ENCODE results near the gene PRRG3. TPM values are rescaled to one million over a fixed set of nuclear protein-coding genes. Genes with fewer than 3 reads are reported as not detected.

Gene PRRG3
- total RNA-seq, 1 donor from 2014 or later: not detected

DNA sequence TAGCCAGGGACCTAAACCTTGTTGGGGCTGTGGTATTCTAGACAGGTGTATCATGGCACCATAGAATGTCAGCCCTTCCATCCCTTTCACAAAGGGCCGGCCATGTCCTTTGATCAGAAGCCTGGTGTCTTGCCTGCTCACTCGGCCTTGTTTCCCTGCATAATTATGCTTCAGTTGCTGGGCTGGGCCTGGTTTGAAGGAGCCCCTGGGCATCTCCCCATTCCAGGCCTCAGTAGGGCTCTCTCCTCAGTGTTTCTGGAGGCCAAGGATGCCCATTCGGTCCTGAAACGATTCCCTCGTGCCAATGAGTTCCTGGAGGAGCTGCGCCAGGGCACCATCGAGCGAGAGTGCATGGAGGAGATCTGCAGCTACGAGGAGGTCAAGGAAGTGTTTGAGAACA, 4.5 kb downstream of the PRRG3 start:
- H3K9me3 Mint-ChIP-seq: no peaks in the 10 kb centered on the region
- H3K27ac Mint-ChIP-seq: no peak overlapping the region
- no peak overlapping the region for H3K4me3 Mint-ChIP-seq
- peaks cover 9% of the 10 kb centered on the region for H3K27me3 Mint-ChIP-seq
- no peaks in the 10 kb centered on the region for H3K4me1 Mint-ChIP-seq
- H3K36me3 Mint-ChIP-seq (ENCODE audit: low read depth): no peaks in the 10 kb centered on the region
- intact Hi-C loops (cut with micrococcal nuclease): no loop called here
- DNase-seq: no peak

DNA sequence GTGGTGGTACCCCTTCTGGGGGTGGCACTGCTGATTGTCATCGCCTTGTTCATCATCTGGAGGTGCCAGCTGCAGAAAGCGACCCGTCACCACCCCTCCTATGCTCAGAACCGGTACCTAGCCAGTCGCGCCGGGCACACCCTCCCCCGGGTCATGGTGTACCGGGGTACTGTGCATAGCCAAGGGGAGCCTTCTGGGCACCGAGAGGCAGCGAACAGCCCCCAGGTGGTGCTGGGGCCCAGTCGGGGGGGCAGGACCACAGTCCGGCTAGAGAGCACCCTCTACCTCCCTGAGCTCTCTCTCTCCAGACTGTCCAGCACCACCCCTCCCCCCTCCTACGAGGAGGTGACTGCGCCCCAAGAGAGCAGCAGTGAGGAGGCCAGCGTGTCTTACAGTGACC, 5.3 kb downstream of the PRRG3 start:
- H3K27ac Mint-ChIP-seq: no peak overlapping the region
- peaks cover 8% of the 10 kb centered on the region for H3K27me3 Mint-ChIP-seq
- DNase-seq: no peak
- no peak overlapping the region for H3K4me3 Mint-ChIP-seq
- no peaks in the 10 kb centered on the region for H3K4me1 Mint-ChIP-seq
- intact Hi-C loops (cut with micrococcal nuclease): no loop called here
- no peaks in the 10 kb centered on the region for H3K36me3 Mint-ChIP-seq (ENCODE audit: low read depth)
- H3K9me3 Mint-ChIP-seq: no peaks in the 10 kb centered on the region

DNA sequence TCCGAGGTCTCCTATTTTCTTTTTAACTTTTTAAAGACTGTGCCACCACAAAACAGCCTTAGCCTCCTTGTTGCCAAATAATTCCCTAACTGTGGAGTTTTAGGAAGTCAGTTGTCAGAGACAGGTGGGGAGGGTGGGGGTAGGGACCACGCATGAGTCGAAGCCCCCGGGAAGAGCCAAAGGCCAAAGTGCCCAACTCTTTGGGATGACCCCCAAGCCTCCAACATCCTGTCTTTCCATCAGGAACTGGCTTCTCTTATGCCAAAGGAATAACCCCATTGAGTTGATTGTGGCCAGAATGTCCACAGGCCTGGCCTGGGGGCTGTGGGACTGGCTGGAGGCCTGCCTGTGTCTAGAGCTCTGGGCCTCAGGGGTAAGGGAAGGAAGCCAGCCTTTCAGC, 5.8 kb downstream of the PRRG3 start:
- no peak for DNase-seq
- Mint-ChIP-seq H3K4me1 (no peaks in the 10 kb centered on the region), H3K4me3 (no peak overlapping the region), H3K27ac (no peak overlapping the region), H3K9me3 (no peaks in the 10 kb centered on the region), H3K27me3 (peaks cover 4% of the 10 kb centered on the region), H3K36me3 (ENCODE audit: low read depth) (no peaks in the 10 kb centered on the region)
- intact Hi-C loops (cut with micrococcal nuclease): no loop called here

DNA sequence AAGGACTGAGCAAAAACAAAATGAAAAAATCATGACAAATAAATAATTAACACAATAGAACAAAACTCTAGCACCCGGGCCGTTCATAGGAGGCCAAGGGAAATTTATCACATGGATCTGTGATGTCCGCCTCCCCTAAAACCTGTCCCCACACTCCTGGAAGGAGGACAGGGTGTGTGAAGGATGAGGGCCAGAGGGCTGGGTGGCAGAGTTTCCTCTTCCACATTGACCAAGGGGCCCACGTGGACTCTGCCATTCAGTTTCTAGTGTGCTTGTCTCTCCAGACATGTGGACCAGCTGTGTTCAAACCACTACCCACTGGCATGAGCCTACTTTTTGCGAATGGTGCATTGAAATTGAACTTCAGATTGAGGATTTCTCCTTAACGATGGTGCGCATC, 6.3 kb downstream of the PRRG3 start:
- H3K27ac Mint-ChIP-seq: no peak overlapping the region
- DNase-seq: no peak
- no peak overlapping the region for H3K4me3 Mint-ChIP-seq
- peaks cover 2% of the 10 kb centered on the region for H3K27me3 Mint-ChIP-seq
- intact Hi-C loops (cut with micrococcal nuclease): no loop called here
- no peaks in the 10 kb centered on the region for H3K4me1 Mint-ChIP-seq
- H3K36me3 Mint-ChIP-seq (ENCODE audit: low read depth): no peaks in the 10 kb centered on the region
- H3K9me3 Mint-ChIP-seq: no peaks in the 10 kb centered on the region

DNA sequence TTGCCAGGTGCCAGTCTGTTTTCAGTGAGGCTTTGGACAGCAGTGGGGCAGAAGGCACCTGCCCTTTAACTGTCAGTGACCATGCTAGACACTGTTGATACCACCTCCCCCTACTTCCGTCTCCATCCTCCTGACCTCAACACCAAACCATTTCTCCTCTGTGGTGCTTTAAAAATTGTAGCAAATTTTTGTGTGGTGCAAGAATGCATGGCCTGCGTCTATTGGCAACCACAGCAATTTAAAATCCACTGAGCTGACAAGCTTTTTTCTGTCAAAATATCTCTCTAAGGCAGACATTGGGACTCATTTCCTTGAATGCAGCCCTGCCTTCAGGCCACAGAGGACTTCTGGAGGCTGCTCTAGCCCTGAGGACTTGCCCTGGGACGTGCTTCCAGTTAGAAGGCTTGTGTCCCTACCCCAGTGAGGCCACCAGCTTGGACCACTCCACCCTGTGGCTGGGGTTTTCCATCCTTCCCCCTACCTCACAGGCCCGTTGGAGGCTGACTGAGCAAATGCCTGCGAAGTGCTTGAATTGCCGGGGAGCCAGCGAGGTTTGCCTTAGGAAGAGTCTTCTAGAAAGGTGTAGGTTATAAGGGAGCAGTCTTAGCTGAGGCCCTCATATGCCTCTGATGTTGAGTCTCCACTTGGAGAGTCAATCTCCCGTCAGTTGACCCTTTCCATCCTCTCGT, 6.9 kb downstream of the PRRG3 start:
- H3K27ac Mint-ChIP-seq: no peak overlapping the region

DNA sequence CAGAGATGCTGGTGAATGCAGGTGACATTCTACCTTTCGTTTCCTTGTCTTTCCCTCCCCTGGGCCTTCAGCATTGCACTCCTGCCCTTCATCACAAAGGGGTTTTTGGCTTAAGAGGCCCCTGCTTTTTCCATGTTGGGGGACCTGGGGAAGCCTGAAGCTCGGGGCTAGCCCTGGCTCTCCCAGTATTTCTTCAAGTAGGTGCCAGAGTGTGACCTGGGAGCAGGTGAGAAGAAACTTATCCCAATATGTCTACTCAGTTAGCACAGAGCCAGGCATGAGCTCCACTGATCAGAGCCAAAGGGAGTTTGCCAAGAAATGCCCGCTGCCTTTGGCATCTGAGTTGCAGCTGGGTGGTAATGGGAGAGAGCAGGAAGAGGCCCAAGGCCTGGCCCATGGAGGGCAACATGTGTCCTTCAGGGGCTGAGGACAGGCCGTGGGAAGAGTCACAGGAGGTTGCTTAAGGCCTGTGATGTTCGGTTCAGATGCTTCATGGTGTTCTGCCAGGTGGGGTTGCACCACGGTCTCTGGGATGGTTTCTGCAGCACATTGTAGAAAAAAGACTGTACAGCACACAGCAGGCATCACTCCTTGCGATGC, 7.6 kb downstream of the PRRG3 start:
- intact Hi-C loops (cut with micrococcal nuclease): no loop called here
- Mint-ChIP-seq H3K27ac (no peak overlapping the region), H3K27me3 (no peaks in the 10 kb centered on the region), H3K9me3 (no peaks in the 10 kb centered on the region), H3K4me1 (no peaks in the 10 kb centered on the region), H3K36me3 (ENCODE audit: low read depth) (no peaks in the 10 kb centered on the region), H3K4me3 (no peak overlapping the region)
- no peak for DNase-seq

More for the DNA sequence above, 6.9 kb downstream of the PRRG3 start:
- H3K4me3 Mint-ChIP-seq: no peak overlapping the region
- H3K4me1 Mint-ChIP-seq: no peaks in the 10 kb centered on the region
- no peak for DNase-seq
- no peaks in the 10 kb centered on the region for H3K36me3 Mint-ChIP-seq (ENCODE audit: low read depth)
- peaks cover under 1% of the 10 kb centered on the region for H3K27me3 Mint-ChIP-seq
- intact Hi-C loops (cut with micrococcal nuclease): no loop called here
- no peaks in the 10 kb centered on the region for H3K9me3 Mint-ChIP-seq

DNA sequence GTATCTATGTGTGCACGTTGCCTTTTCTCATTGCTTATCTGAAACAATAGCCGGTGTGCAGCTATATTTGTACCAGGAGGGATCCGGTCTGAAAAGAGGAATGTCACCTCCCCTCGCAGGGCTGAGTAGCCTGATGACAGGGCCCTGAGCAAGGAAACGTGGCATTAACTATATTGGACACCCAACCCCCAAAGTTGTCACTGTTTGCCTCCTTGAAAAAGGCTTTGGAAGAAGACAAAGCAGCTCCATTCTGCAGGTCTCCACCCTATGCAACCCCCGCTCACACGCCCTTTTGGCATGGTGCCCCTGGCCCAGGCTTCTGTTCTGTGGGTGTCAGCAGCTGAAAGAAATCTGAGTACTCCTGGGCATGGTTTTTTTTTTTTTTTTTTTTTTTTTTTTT, 8.2 kb downstream of the PRRG3 start:
- Mint-ChIP-seq H3K27me3 (no peaks in the 10 kb centered on the region), H3K4me3 (no peak overlapping the region), H3K4me1 (no peaks in the 10 kb centered on the region), H3K27ac (no peak overlapping the region), H3K36me3 (ENCODE audit: low read depth) (no peaks in the 10 kb centered on the region), H3K9me3 (no peaks in the 10 kb centered on the region)
- intact Hi-C loops (cut with micrococcal nuclease): no loop called here
- DNase-seq: no peak

DNA sequence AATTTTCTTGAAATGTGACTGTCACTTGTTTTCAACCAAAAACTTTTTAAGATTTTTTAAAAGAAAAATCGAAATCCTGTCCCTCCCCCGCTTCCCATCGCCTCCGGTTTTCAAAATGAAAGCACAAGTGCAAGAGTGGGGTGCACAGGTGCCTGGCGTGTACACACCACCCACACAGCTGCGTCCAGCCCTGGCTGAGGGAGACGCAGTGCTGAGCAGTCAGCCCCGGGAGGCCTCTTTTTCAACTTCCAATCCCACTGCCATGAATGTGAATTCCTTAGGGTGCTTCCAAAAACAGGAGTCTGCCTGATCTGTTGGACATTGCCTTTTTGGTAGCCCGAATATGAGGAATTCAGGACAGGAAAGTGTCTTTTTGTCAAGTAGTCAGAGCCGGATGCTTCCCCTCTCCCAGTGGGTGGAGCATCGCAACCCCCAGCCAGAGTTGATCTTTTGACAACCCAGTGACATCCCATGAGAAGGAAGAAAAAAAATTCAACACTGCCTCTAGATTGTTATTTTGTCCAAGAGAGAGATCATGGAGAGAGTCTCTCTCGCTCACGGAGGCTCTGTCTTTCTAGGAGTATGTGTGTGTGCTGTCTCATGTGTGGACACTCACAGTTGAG, 8.9 kb downstream of the PRRG3 start:
- no peak for DNase-seq
- H3K36me3 Mint-ChIP-seq (ENCODE audit: low read depth): no peaks in the 10 kb centered on the region
- intact Hi-C loops (cut with micrococcal nuclease): no loop called here
- no peak overlapping the region for H3K4me3 Mint-ChIP-seq
- H3K4me1 Mint-ChIP-seq: no peaks in the 10 kb centered on the region
- no peak overlapping the region for H3K27ac Mint-ChIP-seq
- H3K9me3 Mint-ChIP-seq: no peaks in the 10 kb centered on the region
- H3K27me3 Mint-ChIP-seq: no peaks in the 10 kb centered on the region

DNA sequence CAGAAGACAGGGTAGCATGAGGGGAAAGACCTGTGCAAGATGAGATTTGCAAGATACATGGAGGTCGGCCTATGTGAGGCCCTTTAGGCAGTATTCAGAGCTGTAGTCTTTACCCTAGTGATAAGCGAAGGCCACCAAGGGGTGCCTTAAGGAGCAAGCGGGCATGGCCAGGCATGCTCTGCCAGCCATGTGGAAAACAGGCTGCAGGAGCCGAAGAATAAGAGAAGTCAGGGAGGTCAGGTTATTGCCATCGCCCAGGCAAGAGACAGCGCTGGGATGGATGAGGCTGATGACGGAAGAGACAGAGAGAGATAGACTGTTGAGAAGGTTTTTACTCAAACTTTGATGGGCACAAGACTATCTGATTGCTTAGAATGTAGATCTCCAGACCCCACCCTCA, 13.6 kb downstream of the PRRG3 start:
- Mint-ChIP-seq H3K4me1 (no peaks in the 10 kb centered on the region), H3K9me3 (no peaks in the 10 kb centered on the region), H3K36me3 (ENCODE audit: low read depth) (no peaks in the 10 kb centered on the region), H3K4me3 (no peak overlapping the region), H3K27ac (no peak overlapping the region), H3K27me3 (no peaks in the 10 kb centered on the region)
- intact Hi-C loops (cut with micrococcal nuclease): no loop called here
- no peak for DNase-seq

DNA sequence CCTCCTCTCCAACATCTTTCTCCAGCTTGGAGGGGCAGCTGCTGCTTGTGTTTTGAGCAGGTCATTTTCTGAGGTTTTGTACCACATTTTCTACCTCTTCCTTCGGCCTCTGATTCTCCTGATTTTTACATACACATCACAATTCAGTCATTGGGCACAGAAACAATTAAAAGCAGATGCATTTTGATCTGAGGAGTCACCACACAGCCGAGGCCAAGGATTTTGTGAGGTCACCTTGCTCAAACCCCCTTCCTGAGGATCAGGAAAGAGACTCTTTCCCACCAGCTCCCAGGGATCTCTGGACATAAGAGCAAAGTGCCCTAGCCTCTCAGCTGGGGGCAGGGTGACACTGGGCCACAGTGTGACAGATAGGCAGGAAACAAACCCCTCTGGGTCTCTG, 15.2 kb downstream of the PRRG3 start:
- no peak overlapping the region for H3K27ac Mint-ChIP-seq
- no peaks in the 10 kb centered on the region for H3K9me3 Mint-ChIP-seq
- no peaks in the 10 kb centered on the region for H3K36me3 Mint-ChIP-seq (ENCODE audit: low read depth)
- no peak for DNase-seq
- intact Hi-C loops (cut with micrococcal nuclease): no loop called here
- H3K4me3 Mint-ChIP-seq: no peak overlapping the region
- no peaks in the 10 kb centered on the region for H3K27me3 Mint-ChIP-seq
- no peaks in the 10 kb centered on the region for H3K4me1 Mint-ChIP-seq

DNA sequence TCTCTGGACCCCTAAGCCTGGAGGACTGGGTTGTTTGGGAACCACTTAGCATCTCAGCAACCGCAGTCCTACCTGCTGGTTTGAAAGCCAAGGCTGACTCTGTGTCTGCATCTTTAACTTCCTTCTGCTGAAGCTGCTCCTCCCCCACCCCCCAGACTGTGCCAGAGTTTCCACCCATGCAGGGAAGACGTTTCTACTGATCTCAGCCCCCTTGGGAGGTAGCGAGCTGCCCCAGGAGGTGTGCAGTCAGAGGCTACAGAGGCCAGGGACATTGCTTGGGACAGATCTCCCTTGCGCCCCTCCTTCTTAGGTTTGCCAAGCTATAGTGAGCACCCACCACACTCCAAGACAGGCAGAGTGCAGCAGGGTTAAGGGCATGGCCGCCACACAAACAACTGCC, 15.9 kb downstream of the PRRG3 start:
- intact Hi-C loops (cut with micrococcal nuclease): no loop called here
- H3K4me3 Mint-ChIP-seq: no peak overlapping the region
- no peaks in the 10 kb centered on the region for H3K36me3 Mint-ChIP-seq (ENCODE audit: low read depth)
- no peak for DNase-seq
- H3K27me3 Mint-ChIP-seq: no peaks in the 10 kb centered on the region
- H3K9me3 Mint-ChIP-seq: no peaks in the 10 kb centered on the region
- no peaks in the 10 kb centered on the region for H3K4me1 Mint-ChIP-seq
- no peak overlapping the region for H3K27ac Mint-ChIP-seq

DNA sequence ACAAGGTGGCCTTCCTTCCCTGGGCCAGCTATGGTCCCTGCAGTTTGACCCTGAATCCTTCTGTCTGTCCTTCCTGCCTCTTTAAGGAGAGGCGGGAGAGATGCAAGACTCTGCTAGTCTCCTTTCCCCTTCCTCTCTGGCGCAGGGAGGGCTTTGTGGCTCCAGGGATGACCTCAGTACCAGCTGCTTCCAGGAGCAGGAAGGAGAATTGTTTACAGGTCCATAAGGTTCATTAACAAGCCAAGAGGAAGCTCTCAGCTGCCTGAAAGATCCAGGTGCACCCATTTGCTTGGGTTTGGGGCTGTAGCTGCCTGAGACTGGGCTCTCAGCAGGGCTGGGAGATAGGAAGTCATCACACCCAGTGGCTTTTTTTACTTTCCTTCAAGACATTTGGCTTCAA, 16.5 kb downstream of the PRRG3 start:
- no peaks in the 10 kb centered on the region for H3K9me3 Mint-ChIP-seq
- no peaks in the 10 kb centered on the region for H3K4me1 Mint-ChIP-seq
- intact Hi-C loops (cut with micrococcal nuclease): no loop called here
- no peak overlapping the region for H3K4me3 Mint-ChIP-seq
- no peak for DNase-seq
- H3K27me3 Mint-ChIP-seq: no peaks in the 10 kb centered on the region
- no peaks in the 10 kb centered on the region for H3K36me3 Mint-ChIP-seq (ENCODE audit: low read depth)
- no peak overlapping the region for H3K27ac Mint-ChIP-seq

DNA sequence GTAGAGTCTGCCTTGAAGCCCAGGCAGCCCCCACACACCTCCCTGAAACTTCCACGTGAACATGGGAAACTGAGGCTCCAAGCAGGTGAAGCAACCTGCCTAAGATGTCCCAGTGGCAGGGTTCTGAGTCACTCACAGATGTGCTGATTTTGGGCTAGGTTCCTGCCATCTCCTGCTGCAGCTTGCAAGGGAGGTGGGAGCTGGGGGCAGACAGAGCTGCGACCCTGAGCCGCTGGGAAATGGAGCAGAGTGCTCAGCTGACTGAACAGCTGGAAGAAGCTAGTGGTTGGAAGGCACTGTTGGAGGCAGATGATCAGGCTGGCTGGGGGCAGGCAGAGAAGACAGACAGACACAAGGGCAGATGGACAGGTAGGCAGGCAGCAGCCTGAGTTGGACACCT, 17.0 kb downstream of the PRRG3 start:
- no peaks in the 10 kb centered on the region for H3K27me3 Mint-ChIP-seq
- intact Hi-C loops (cut with micrococcal nuclease): no loop called here
- H3K36me3 Mint-ChIP-seq (ENCODE audit: low read depth): no peaks in the 10 kb centered on the region
- H3K27ac Mint-ChIP-seq: no peak overlapping the region
- no peak overlapping the region for H3K4me3 Mint-ChIP-seq
- no peaks in the 10 kb centered on the region for H3K9me3 Mint-ChIP-seq
- no peak for DNase-seq
- no peaks in the 10 kb centered on the region for H3K4me1 Mint-ChIP-seq

DNA sequence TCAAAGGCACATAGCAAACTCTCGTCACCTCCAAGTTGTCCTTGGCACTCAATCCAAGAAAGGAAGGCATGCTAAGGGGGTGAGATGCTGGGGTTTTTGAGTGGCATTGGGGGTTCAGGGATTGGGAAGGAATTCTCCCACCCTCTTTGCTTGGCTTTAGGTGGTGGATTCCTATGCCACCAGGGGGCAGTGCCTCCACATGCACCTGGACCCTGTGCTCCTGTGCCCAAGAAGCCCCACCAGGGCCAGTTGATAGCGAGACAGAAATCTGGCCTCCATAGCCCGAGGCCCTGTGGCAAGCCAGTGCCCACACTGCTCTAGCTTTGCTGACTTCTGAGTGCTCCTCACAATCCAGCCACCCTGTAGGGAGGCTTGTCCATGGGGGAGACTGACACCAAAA, 18.6 kb downstream of the PRRG3 start:
- intact Hi-C loops (cut with micrococcal nuclease): no loop called here
- H3K4me3 Mint-ChIP-seq: no peak overlapping the region
- H3K27ac Mint-ChIP-seq: no peak overlapping the region
- no peaks in the 10 kb centered on the region for H3K36me3 Mint-ChIP-seq (ENCODE audit: low read depth)
- H3K27me3 Mint-ChIP-seq: no peaks in the 10 kb centered on the region
- H3K9me3 Mint-ChIP-seq: no peaks in the 10 kb centered on the region
- DNase-seq: peak; percentile 54
- H3K4me1 Mint-ChIP-seq: no peaks in the 10 kb centered on the region

DNA sequence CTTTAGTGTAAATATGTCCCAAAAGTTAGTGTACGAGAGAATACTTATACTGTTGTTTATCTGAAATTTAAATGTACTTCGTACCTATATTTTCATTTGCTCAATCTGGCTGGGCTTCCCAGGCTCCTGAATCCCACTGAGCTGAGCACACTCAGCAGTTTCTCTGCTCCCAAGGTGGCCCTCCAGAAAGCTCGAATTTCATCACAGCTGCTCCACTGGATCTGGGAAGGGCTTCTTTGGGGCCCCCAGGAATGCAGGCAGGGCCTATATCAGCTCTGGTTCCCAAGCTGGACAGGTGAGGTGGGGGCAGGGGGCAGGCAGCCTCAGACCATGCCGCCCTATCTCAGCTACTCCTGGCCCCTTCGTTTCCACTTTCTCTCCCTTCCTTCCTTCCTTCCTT, 19.1 kb downstream of the PRRG3 start:
- intact Hi-C loops (cut with micrococcal nuclease): no loop called here
- Mint-ChIP-seq H3K27me3 (no peaks in the 10 kb centered on the region), H3K27ac (no peak overlapping the region), H3K9me3 (no peaks in the 10 kb centered on the region), H3K36me3 (ENCODE audit: low read depth) (no peaks in the 10 kb centered on the region), H3K4me1 (no peaks in the 10 kb centered on the region), H3K4me3 (no peak overlapping the region)
- DNase-seq: no peak

Measured in activated CD4-positive, alpha-beta T cell treated with anti-CD3 and anti-CD28 coated beads, Interleukin-2, amount 10 ng/mL, durations not matched to agents 24 days and 14 days (primary cell).